ENCODE data around the gene AHR.
"Not testable (repeated sequence)": the region's sequence is repeated elsewhere in the genome, so short reads cannot be mapped to it uniquely, and the experiment has no call there.

DNA sequence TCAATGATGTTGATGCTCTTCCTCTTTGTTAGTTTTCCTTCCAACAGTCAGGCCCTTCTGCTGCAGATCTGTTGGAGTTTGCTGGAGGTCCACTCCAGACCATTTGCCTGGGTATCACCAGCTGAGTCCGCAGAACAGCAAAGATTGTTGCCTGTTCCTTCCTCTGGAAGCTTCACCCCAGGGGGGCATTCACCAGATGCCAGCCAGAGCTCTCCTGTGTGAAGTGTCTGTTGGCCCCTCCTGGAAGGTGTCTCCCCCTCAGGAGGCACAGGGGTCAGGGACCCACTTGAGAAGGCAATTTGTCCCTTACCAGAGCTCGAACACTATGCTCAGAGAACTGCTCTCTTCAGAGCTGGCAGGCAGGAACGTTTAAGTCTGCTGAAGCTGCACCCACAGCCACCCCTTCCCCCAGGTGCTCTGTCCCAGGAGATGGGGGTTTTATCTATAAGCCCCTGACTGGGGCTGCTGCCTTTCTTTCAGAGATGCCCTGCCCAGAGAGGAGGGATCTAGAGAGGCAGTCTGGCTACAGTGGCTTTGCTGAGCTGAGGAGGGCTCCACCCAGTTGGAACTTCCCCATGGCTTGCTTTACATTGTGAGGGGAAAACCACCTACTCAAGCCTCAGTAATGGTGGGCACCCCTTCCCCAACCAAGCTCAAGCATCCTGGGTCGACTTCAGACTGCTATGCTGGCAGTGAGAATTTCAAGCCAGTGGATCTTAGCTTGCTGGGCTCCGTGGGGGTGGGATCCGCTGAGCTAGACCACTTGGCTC lies 55.4 kb downstream of the AHR start:
- TF ChIP-seq, protein P1, sequence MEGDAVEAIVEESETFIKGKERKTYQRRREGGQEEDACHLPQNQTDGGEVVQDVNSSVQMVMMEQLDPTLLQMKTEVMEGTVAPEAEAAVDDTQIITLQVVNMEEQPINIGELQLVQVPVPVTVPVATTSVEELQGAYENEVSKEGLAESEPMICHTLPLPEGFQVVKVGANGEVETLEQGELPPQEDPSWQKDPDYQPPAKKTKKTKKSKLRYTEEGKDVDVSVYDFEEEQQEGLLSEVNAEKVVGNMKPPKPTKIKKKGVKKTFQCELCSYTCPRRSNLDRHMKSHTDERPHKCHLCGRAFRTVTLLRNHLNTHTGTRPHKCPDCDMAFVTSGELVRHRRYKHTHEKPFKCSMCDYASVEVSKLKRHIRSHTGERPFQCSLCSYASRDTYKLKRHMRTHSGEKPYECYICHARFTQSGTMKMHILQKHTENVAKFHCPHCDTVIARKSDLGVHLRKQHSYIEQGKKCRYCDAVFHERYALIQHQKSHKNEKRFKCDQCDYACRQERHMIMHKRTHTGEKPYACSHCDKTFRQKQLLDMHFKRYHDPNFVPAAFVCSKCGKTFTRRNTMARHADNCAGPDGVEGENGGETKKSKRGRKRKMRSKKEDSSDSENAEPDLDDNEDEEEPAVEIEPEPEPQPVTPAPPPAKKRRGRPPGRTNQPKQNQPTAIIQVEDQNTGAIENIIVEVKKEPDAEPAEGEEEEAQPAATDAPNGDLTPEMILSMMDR (IDR thresholded peaks at IDR 0.05), result not testable (repeated sequence)
- TF ChIP-seq POLR2A (IDR thresholded peaks at IDR 0.05), result not testable (repeated sequence)
